8988T (cell line): ENCODE measurements around the gene RNF167.
A peak's percentile ranks its signal among the peaks of the same experiment; 100 is the strongest.

Source experiments
- DNase-seq: peaks from one replicate; pipeline ENCODE4 v3.0.0; 2011

RNF167 gene

GRCh38 chr17:4958102-4958501 is 18.0 kb downstream of the RNF167 start:
- DNase-seq: no peak

- no peak for DNase-seq
Observed at GRCh38 chr17:4959261-4959965, 19.3 kb downstream of the RNF167 start.

- DNase-seq: no peak
Observed at GRCh38 chr17:4960279-4960922, 20.3 kb downstream of the RNF167 start.

GRCh38 chr17:4965311-4965986 is 25.4 kb downstream of the RNF167 start:
- DNase-seq: no peak

GRCh38 chr17:4966844-4967538 is 26.9 kb downstream of the RNF167 start:
- DNase-seq: peak; percentile 85

GRCh38 chr17:4967539-4968485 is 27.7 kb downstream of the RNF167 start, which contains the start of gene SPAG7:
Gene SPAG7 (minus strand): TSS chr17:4967817. CDS start chr17:4967804, 13 bp downstream.
- peak; percentile 79 for DNase-seq

- DNase-seq: no peak
Observed at GRCh38 chr17:4968486-4969046, 28.5 kb downstream of the RNF167 start.

GRCh38 chr17:4969047-4969550 is 29.0 kb downstream of the RNF167 start:
- no peak for DNase-seq

GRCh38 chr17:4969551-4970173 is 29.6 kb downstream of the RNF167 start:
- no peak for DNase-seq

GRCh38 chr17:4970273-4970672 is 30.2 kb downstream of the RNF167 start:
- no peak for DNase-seq

GRCh38 chr17:4971826-4972225 is 31.8 kb downstream of the RNF167 start:
- no peak for DNase-seq

- no peak for DNase-seq
Observed at GRCh38 chr17:4972322-4972721, 32.3 kb downstream of the RNF167 start.

GRCh38 chr17:4972752-4973151 is 32.7 kb downstream of the RNF167 start:
- DNase-seq: no peak

GRCh38 chr17:4973256-4974114 is 33.4 kb downstream of the RNF167 start:
- no peak for DNase-seq

- no peak for DNase-seq
Observed at GRCh38 chr17:4974115-4974670, 34.1 kb downstream of the RNF167 start.

GRCh38 chr17:4978726-4979125 is 38.7 kb downstream of the RNF167 start:
- DNase-seq: no peak

- DNase-seq: no peak
Observed at GRCh38 chr17:4980644-4981216, 40.7 kb downstream of the RNF167 start.

GRCh38 chr17:4982305-4982704 is 42.2 kb downstream of the RNF167 start:
- no peak for DNase-seq

- DNase-seq: no peak
Observed at GRCh38 chr17:4986403-4986802, 46.3 kb downstream of the RNF167 start.
